HL-60/S4 (cell line): ENCODE data around the gene PEF1.

Experiments used
- in situ Hi-C: fragments of 300-500 bp; cut with MboI; formaldehyde crosslinking; loops from 2 replicates; pipeline ENCODE4 v1.14.3; 2022; ENCODE audit warnings: low sequenced_read_pairs

The PEF1 gene

GRCh38 chr1:31644560-31645273, at the start of gene PEF1:
TSS of gene PEF1 (minus strand) at chr1:31644876. CDS start at chr1:31644864, 12 bp downstream.
- in situ Hi-C loops = no loop called here

GRCh38 chr1:31693231-31693630, 48.6 kb upstream of the PEF1 start:
- in situ Hi-C loops = no loop called here

- in situ Hi-C loops = no loop called here
These were observed 47.3 kb upstream of the PEF1 start for GRCh38 chr1:31691951-31692350.

- in situ Hi-C loops = no loop called here
These were observed 46.8 kb upstream of the PEF1 start for GRCh38 chr1:31691446-31691845.

GRCh38 chr1:31690921-31691320, 46.2 kb upstream of the PEF1 start:
- in situ Hi-C loops = no loop called here

GRCh38 chr1:31689854-31690253, 45.2 kb upstream of the PEF1 start:
- in situ Hi-C loops = no loop called here

- in situ Hi-C loops = no loop called here
These were observed 44.7 kb upstream of the PEF1 start for GRCh38 chr1:31689379-31689778.

- in situ Hi-C loops = no loop called here
These were observed 43.7 kb upstream of the PEF1 start for GRCh38 chr1:31688233-31688918.

- in situ Hi-C loops = no loop called here
These were observed 42.9 kb upstream of the PEF1 start for GRCh38 chr1:31687601-31688000.

GRCh38 chr1:31685795-31686194, 41.1 kb upstream of the PEF1 start:
- in situ Hi-C loops = no loop called here

GRCh38 chr1:31683997-31684396, 39.3 kb upstream of the PEF1 start:
- in situ Hi-C loops = no loop called here

GRCh38 chr1:31681415-31681814, 36.7 kb upstream of the PEF1 start:
- in situ Hi-C loops = no loop called here

- in situ Hi-C loops = no loop called here
These were observed 35.1 kb upstream of the PEF1 start for GRCh38 chr1:31679676-31680230.

- in situ Hi-C loops = no loop called here
These were observed 34.4 kb upstream of the PEF1 start for GRCh38 chr1:31679091-31679490.

- in situ Hi-C loops = no loop called here
These were observed 34.0 kb upstream of the PEF1 start for GRCh38 chr1:31678681-31679080.

- in situ Hi-C loops = no loop called here
These were observed 33.3 kb upstream of the PEF1 start for GRCh38 chr1:31677949-31678348.

GRCh38 chr1:31677401-31677800, 32.7 kb upstream of the PEF1 start:
- in situ Hi-C loops = no loop called here

- in situ Hi-C loops = no loop called here
These were observed 31.1 kb upstream of the PEF1 start for GRCh38 chr1:31675756-31676155.

- in situ Hi-C loops = no loop called here
These were observed 30.5 kb upstream of the PEF1 start for GRCh38 chr1:31675161-31675560.

- in situ Hi-C loops = no loop called here
These were observed 29.9 kb upstream of the PEF1 start for GRCh38 chr1:31674626-31675025.

GRCh38 chr1:31673433-31673832, 28.8 kb upstream of the PEF1 start:
- in situ Hi-C loops = no loop called here

- in situ Hi-C loops = no loop called here
These were observed 28.3 kb upstream of the PEF1 start for GRCh38 chr1:31672986-31673385.
